Activated naive CD4-positive, alpha-beta T cell treated with anti-CD3 and anti-CD28 coated beads for 36 hours (primary cell): Measurements from ENCODE around the gene KLF11. TPM values are rescaled to one million over a fixed set of nuclear protein-coding genes. Genes with fewer than 3 reads are reported as not detected.
A peak's percentile ranks its signal among the peaks of the same experiment; 100 is the strongest.

Source experiments
- CTCF ChIA-PET: fragments of 350-600 bp; sonication (Branson Sonifier 250); formaldehyde crosslinking; loops from one replicate; lab custom pipeline; 2021; ENCODE audit warnings: antibody characterized with exemption; lab: Charles Lee
- DNase-seq: peaks from one replicate; pipeline ENCODE4 v3.0.0-alpha.2; 2020
- H3K27ac Mint-ChIP-seq: one replicate; pipeline ENCODE4 v1.8.0; 2021; ENCODE audit warnings: mild to moderate bottlenecking, mixed read lengths
- H3K27me3 Mint-ChIP-seq: one replicate; pipeline ENCODE4 v1.8.0; 2021; ENCODE audit warnings: low read depth, mixed read lengths
- H3K36me3 Mint-ChIP-seq: one replicate; pipeline ENCODE4 v1.8.0; 2021; ENCODE audit warnings: low read depth, mixed read lengths
- H3K4me1 Mint-ChIP-seq: one replicate; pipeline ENCODE4 v1.8.0; 2021; ENCODE audit warnings: low read depth, mixed read lengths
- H3K4me3 Mint-ChIP-seq: one replicate; pipeline ENCODE4 v1.8.0; 2021; ENCODE audit warnings: mild to moderate bottlenecking, moderate library complexity, mixed read lengths
- H3K9me3 Mint-ChIP-seq: one replicate; pipeline ENCODE4 v1.8.0; 2021; ENCODE audit warnings: mixed read lengths
- intact Hi-C: fragments of 100-400 bp; cut with micrococcal nuclease; formaldehyde crosslinking; loops from one replicate; pipeline ENCODE4 v1.15.1; 2023
- total RNA-seq, 2 experiments: library from RNA; stranded (reverse); gene quantifications; one replicate each; pipeline ENCODE4 v1.2.3, GENCODE V29; 2021

The KLF11 gene
- 1 to 10 TPM; 3.0 to 3.1 TPM for total RNA-seq

- Mint-ChIP-seq H3K4me1 (peaks cover 15% of the 10 kb centered on the region), H3K27ac (peak within 1 kb of the TSS; percentile 33), H3K9me3 (no peaks in the 10 kb centered on the region), H3K27me3 (peaks cover 3% of the 10 kb centered on the region), H3K4me3 (peak within 1 kb of the TSS; percentile 66), H3K36me3 (no peaks in the 10 kb centered on the region)
- peak; percentile 55 for DNase-seq
- CTCF ChIA-PET = interaction anchor here (0.5 to 10.3 kb wide), 3 partner anchors 59 to 421 kb away, joined by 3 to 131 read pairs (median 3); no protein-coding TSS in a partner anchor
- intact Hi-C loops = no loop called here
These were observed at the start of gene KLF11 for GRCh38 chr2:10043256-10043905. TSS of gene KLF11 (plus strand) at chr2:10043550. CDS start at chr2:10043717, 167 bp downstream.

- Mint-ChIP-seq H3K4me1 (peaks cover 13% of the 10 kb centered on the region), H3K36me3 (no peaks in the 10 kb centered on the region), H3K27ac (no peak overlapping the region), H3K27me3 (no peaks in the 10 kb centered on the region), H3K9me3 (no peaks in the 10 kb centered on the region), H3K4me3 (no peak overlapping the region)
- CTCF ChIA-PET = no interaction called here
- DNase-seq = no peak
- intact Hi-C loops = loop anchor here (5.0 kb wide), 1 partner anchor 128 kb away; the partner anchor contains the start of gene RRM2
These were observed 48.9 kb upstream of the KLF11 start for GRCh38 chr2:9994462-9994861.

GRCh38 chr2:9995059-9995458 lies 48.3 kb upstream of the KLF11 start:
- intact Hi-C loops = no loop called here
- DNase-seq = no peak
- Mint-ChIP-seq H3K4me1 (peaks cover 13% of the 10 kb centered on the region), H3K27ac (no peak overlapping the region), H3K4me3 (no peak overlapping the region), H3K36me3 (no peaks in the 10 kb centered on the region), H3K27me3 (no peaks in the 10 kb centered on the region), H3K9me3 (no peaks in the 10 kb centered on the region)
- CTCF ChIA-PET = interaction anchor here (1.2 to 3.6 kb wide), 3 partner anchors 11 to 439 kb away, joined by 3 to 22 read pairs (median 4); partner anchors contain the start of gene ADAM17

GRCh38 chr2:9996321-9996720 lies 47.0 kb upstream of the KLF11 start:
- Mint-ChIP-seq H3K9me3 (no peaks in the 10 kb centered on the region), H3K27me3 (no peaks in the 10 kb centered on the region), H3K4me1 (peaks cover 13% of the 10 kb centered on the region), H3K4me3 (no peak overlapping the region), H3K27ac (no peak overlapping the region), H3K36me3 (no peaks in the 10 kb centered on the region)
- CTCF ChIA-PET = interaction anchor here (1.6 to 3.6 kb wide), 3 partner anchors 10 to 412 kb away, joined by 4 to 22 read pairs (median 4); no protein-coding TSS in a partner anchor
- intact Hi-C loops = no loop called here
- DNase-seq = no peak

GRCh38 chr2:9997936-9998335 lies 45.4 kb upstream of the KLF11 start:
- Mint-ChIP-seq H3K36me3 (no peaks in the 10 kb centered on the region), H3K4me3 (no peak overlapping the region), H3K4me1 (peaks cover 13% of the 10 kb centered on the region), H3K27ac (no peak overlapping the region), H3K9me3 (no peaks in the 10 kb centered on the region), H3K27me3 (no peaks in the 10 kb centered on the region)
- intact Hi-C loops = no loop called here
- CTCF ChIA-PET = interaction anchor here (1.1 to 3.6 kb wide), 2 partner anchors 13 to 74 kb away, joined by 3 to 22 read pairs; no protein-coding TSS in a partner anchor
- DNase-seq = no peak

- intact Hi-C loops = no loop called here
- Mint-ChIP-seq H3K36me3 (no peaks in the 10 kb centered on the region), H3K4me1 (peaks cover 4% of the 10 kb centered on the region), H3K27ac (no peak overlapping the region), H3K9me3 (no peaks in the 10 kb centered on the region), H3K27me3 (no peaks in the 10 kb centered on the region), H3K4me3 (no peak overlapping the region)
- CTCF ChIA-PET = interaction anchor here (0.5 to 1.4 kb wide), 3 partner anchors 15 to 49 kb away, joined by 3 to 6 read pairs (median 3); no protein-coding TSS in a partner anchor
- DNase-seq = no peak
These were observed 44.3 kb upstream of the KLF11 start for GRCh38 chr2:9998916-9999654.

- H3K9me3 Mint-ChIP-seq = no peaks in the 10 kb centered on the region
- DNase-seq = no peak
- H3K27me3 Mint-ChIP-seq = no peaks in the 10 kb centered on the region
- H3K4me3 Mint-ChIP-seq = no peak overlapping the region
- H3K4me1 Mint-ChIP-seq = no peaks in the 10 kb centered on the region
- no peaks in the 10 kb centered on the region for H3K36me3 Mint-ChIP-seq
- CTCF ChIA-PET = interaction anchor here (1.4 kb wide), 1 partner anchor 15 kb away, joined by 6 read pairs; no protein-coding TSS in a partner anchor
- no peak overlapping the region for H3K27ac Mint-ChIP-seq
- intact Hi-C loops = no loop called here
These were observed 43.7 kb upstream of the KLF11 start for GRCh38 chr2:9999693-10000092.

- no peak for DNase-seq
- intact Hi-C loops = no loop called here
- no peaks in the 10 kb centered on the region for H3K36me3 Mint-ChIP-seq
- peaks cover 2% of the 10 kb centered on the region for H3K27me3 Mint-ChIP-seq
- no peak overlapping the region for H3K4me3 Mint-ChIP-seq
- CTCF ChIA-PET = interaction anchor here (1.1 to 1.4 kb wide), 2 partner anchors 16 kb away, joined by 5 to 6 read pairs; no protein-coding TSS in a partner anchor
- H3K9me3 Mint-ChIP-seq = no peaks in the 10 kb centered on the region
- H3K4me1 Mint-ChIP-seq = no peaks in the 10 kb centered on the region
- H3K27ac Mint-ChIP-seq = no peak overlapping the region
These were observed 42.8 kb upstream of the KLF11 start for GRCh38 chr2:10000541-10000940.

GRCh38 chr2:10001586-10001985 lies 41.8 kb upstream of the KLF11 start:
- H3K36me3 Mint-ChIP-seq = no peaks in the 10 kb centered on the region
- no peaks in the 10 kb centered on the region for H3K4me1 Mint-ChIP-seq
- CTCF ChIA-PET = interaction anchor here (1.1 kb wide), 1 partner anchor 17 kb away, joined by 5 read pairs; no protein-coding TSS in a partner anchor
- intact Hi-C loops = no loop called here
- no peaks in the 10 kb centered on the region for H3K9me3 Mint-ChIP-seq
- no peak overlapping the region for H3K27ac Mint-ChIP-seq
- H3K4me3 Mint-ChIP-seq = no peak overlapping the region
- H3K27me3 Mint-ChIP-seq = peaks cover 10% of the 10 kb centered on the region
- no peak for DNase-seq

GRCh38 chr2:10002109-10002508 lies 41.2 kb upstream of the KLF11 start:
- H3K4me3 Mint-ChIP-seq = no peak overlapping the region
- no peak overlapping the region for H3K27ac Mint-ChIP-seq
- no peak for DNase-seq
- CTCF ChIA-PET = no interaction called here
- H3K9me3 Mint-ChIP-seq = no peaks in the 10 kb centered on the region
- intact Hi-C loops = no loop called here
- H3K27me3 Mint-ChIP-seq = peaks cover 15% of the 10 kb centered on the region
- no peaks in the 10 kb centered on the region for H3K4me1 Mint-ChIP-seq
- no peaks in the 10 kb centered on the region for H3K36me3 Mint-ChIP-seq

- CTCF ChIA-PET = no interaction called here
- no peaks in the 10 kb centered on the region for H3K4me1 Mint-ChIP-seq
These were observed 40.7 kb upstream of the KLF11 start for GRCh38 chr2:10002681-10003080.

More at GRCh38 chr2:10002681-10003080, 40.7 kb upstream of the KLF11 start:
- Mint-ChIP-seq H3K27ac (no peak overlapping the region), H3K9me3 (no peaks in the 10 kb centered on the region), H3K27me3 (peaks cover 18% of the 10 kb centered on the region), H3K36me3 (no peaks in the 10 kb centered on the region), H3K4me3 (no peak overlapping the region)
- DNase-seq = no peak
- intact Hi-C loops = no loop called here
